SK-N-SH treated with all-trans-retinoic acid at 6 μM for 48 hours (cell line): ENCODE data around the gene COL9A3.

Experiments
- ATAC-seq: fragments of 200-7000 bp; cut with Tn5 transposase; 3 replicates; pipeline ENCODE4 v1.9.1; 2020; ENCODE audit warnings: mild to moderate bottlenecking, moderate library complexity
- BACH2 ChIP-seq: fragments of 250-450 bp; sonication (Bioruptor Pico); IDR thresholded peaks from 2 replicates; pipeline ENCODE4 v1.9.0; 2021; ENCODE audit warnings: mild to moderate bottlenecking, borderline replicate concordance
- CSDC2 ChIP-seq: fragments of 250-450 bp; sonication (Bioruptor Pico); IDR thresholded peaks from 2 replicates; pipeline ENCODE4 v1.5.0; 2020; ENCODE audit warnings: mild to moderate bottlenecking, moderate library complexity
- ESRRG ChIP-seq: fragments of 250-450 bp; sonication (Bioruptor Pico); IDR thresholded peaks from 2 replicates; pipeline ENCODE4 v1.6.1; 2021; ENCODE audit warnings: mild to moderate bottlenecking
- GLIS3 ChIP-seq: fragments of 250-450 bp; sonication (Bioruptor Pico); IDR thresholded peaks from 2 replicates; pipeline ENCODE4 v1.5.0; 2020; ENCODE audit warnings: mild to moderate bottlenecking, moderate library complexity
- ISL1 ChIP-seq: fragments of 250-450 bp; sonication (Bioruptor Pico); IDR thresholded peaks from 2 replicates; pipeline ENCODE4 v2.1.2; 2022; ENCODE audit warnings: mild to moderate bottlenecking, moderate library complexity
- OSR1 ChIP-seq: fragments of 250-450 bp; sonication (Bioruptor Pico); IDR thresholded peaks from 2 replicates; pipeline ENCODE4 v1.8.0; 2022; ENCODE audit warnings: moderate library complexity, mild to moderate bottlenecking, inconsistent platforms
- PPARA ChIP-seq: fragments of 250-450 bp; sonication (Bioruptor Pico); IDR thresholded peaks from 2 replicates; pipeline ENCODE4 v1.5.0; 2020; ENCODE audit warnings: mild to moderate bottlenecking, borderline replicate concordance
- ZC3H10 ChIP-seq: fragments of 250-450 bp; sonication (Bioruptor Pico); IDR thresholded peaks from 2 replicates; pipeline ENCODE4 v1.5.1; 2021; ENCODE audit warnings: mild to moderate bottlenecking, moderate library complexity
- ZFP3 ChIP-seq: fragments of 250-450 bp; sonication (Bioruptor Pico); IDR thresholded peaks from 2 replicates; pipeline ENCODE4 v1.5.0; 2020; ENCODE audit warnings: mild to moderate bottlenecking, moderate library complexity
- ZFP30 ChIP-seq: fragments of 450-650 bp; formaldehyde crosslinking; IDR thresholded peaks from 2 replicates; pipeline ENCODE4 v1.5.0; 2022; ENCODE audit warnings: mild to moderate bottlenecking, moderate library complexity
- ZNF70 ChIP-seq: fragments of 450-650 bp; formaldehyde crosslinking; IDR thresholded peaks from 2 replicates; pipeline ENCODE4 v1.5.0; 2020; ENCODE audit warnings: mild to moderate bottlenecking, moderate library complexity
- ZNF8 ChIP-seq: fragments of 450-650 bp; formaldehyde crosslinking; IDR thresholded peaks from 2 replicates; pipeline ENCODE4 v1.5.0; 2020; ENCODE audit warnings: mild to moderate bottlenecking, moderate library complexity
- TF ChIP-seq, protein P1 (sequence below): fragments of 250-450 bp; sonication (Bioruptor Pico); IDR thresholded peaks from 2 replicates; pipeline ENCODE4 v1.8.0; 2021; ENCODE audit warnings: low read depth, mild to moderate bottlenecking, moderate library complexity, borderline replicate concordance
- TF ChIP-seq, protein P2 (sequence below): fragments of 250-450 bp; sonication (Bioruptor Pico); IDR thresholded peaks from 2 replicates; pipeline ENCODE4 v1.5.0; 2020; ENCODE audit warnings: mild to moderate bottlenecking, moderate library complexity
- TF ChIP-seq, protein P3 (sequence below): fragments of 250-450 bp; sonication (Bioruptor Pico); IDR thresholded peaks from 2 replicates; pipeline ENCODE4 v1.8.0; 2020; ENCODE audit warnings: mild to moderate bottlenecking, moderate library complexity, borderline replicate concordance
- TF ChIP-seq, protein P4 (sequence below): fragments of 250-450 bp; sonication (Bioruptor Pico); IDR thresholded peaks from 2 replicates; pipeline ENCODE4 v1.5.1; 2021; ENCODE audit warnings: mild to moderate bottlenecking, moderate library complexity
- TF ChIP-seq, protein P5 (sequence below): fragments of 250-450 bp; sonication (Bioruptor Pico); IDR thresholded peaks from 2 replicates; pipeline ENCODE4 v1.5.1; 2020; ENCODE audit warnings: low read depth, mild to moderate bottlenecking, moderate library complexity

COL9A3 gene

DNA sequence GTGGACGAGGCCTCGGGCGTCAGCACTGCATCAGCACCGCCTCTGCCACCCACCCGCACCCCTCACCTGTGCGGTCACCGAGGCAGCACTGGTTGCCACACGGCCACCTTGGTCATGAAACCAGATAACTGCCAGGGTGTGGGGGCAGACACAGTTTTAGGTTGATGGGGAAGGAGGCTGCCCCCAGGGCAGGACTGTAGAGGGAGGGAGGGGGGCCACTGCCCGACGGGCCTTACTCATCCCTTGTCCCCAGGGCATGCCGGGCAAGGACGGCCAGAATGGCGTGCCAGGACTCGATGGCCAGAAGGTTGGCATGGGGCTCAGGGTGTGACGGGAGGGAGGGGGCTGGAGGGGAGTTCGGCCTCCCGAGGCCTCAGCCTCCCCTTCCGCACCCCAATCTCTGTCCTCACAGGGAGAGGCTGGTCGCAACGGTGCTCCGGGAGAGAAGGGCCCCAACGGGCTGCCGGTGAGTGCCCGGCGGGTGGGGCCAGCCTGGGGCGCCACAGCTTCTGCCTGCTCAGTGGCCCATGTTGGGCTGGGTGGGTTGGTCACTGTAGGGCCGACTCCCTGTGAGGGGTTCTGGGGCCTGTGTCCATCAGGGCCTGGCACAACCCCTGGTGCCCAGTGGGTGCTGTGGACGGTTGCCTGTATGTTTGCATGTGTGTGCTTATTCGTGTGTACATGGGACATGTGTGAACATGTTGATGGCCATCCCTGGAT lies 11.8 kb downstream of the COL9A3 start (continued):
- TF ChIP-seq, protein P1, sequence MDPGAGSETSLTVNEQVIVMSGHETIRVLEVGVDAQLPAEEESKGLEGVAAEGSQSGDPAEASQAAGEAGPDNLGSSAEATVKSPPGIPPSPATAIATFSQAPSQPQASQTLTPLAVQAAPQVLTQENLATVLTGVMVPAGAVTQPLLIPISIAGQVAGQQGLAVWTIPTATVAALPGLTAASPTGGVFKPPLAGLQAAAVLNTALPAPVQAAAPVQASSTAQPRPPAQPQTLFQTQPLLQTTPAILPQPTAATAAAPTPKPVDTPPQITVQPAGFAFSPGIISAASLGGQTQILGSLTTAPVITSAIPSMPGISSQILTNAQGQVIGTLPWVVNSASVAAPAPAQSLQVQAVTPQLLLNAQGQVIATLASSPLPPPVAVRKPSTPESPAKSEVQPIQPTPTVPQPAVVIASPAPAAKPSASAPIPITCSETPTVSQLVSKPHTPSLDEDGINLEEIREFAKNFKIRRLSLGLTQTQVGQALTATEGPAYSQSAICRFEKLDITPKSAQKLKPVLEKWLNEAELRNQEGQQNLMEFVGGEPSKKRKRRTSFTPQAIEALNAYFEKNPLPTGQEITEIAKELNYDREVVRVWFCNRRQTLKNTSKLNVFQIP (CRISPR knock-in tag), result no peak
- no peak for TF ChIP-seq CSDC2 (CRISPR knock-in tag)
- TF ChIP-seq ZFP3 (CRISPR knock-in tag), result no peak
- TF ChIP-seq ZFP30 (CRISPR knock-in tag), result no peak

DNA sequence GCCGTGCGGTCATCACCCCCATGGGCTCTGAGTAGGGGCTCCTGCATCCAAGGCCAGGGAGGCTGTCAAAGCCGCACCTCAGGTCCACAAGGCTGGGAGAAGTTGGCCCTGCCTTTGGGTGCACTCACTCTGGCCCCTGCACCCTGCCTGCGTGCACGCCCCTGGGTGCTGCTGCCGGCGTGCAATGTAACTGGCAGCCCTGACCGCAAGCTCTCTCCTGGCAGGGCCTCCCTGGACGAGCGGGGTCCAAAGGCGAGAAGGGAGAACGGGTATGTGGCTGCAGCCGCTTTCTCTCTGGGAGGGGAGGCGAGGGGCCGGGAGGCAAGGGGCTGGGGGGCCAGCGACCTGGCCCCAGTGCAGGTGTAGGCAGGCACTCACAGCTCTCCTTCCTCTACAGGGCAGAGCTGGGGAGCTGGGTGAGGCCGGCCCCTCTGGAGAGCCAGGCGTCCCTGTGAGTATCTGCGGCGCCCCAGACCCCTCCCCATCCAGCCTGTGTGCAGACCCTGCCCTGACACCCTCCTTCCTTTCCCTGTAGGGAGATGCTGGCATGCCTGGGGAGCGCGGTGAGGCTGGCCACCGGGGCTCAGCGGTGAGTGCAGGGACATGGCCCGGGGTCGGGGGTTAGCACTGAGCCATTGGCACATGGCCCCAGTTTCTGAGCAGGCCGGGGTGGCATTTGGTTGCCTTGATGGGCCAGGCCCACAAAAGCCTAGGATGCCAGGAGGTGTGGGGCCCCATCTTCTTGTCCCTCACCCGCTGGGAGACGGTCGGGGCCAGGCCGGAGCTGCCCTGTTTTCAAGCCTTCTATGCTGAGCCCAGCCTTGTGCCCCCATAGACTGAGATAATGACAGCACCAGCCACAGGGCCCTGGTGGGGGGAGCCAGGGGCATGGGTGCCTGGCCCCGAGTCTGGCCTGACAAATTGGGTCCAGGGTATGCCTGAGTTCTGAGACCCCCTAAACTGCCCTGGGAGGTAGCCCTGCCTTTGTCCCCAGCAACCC lies 12.7 kb downstream of the COL9A3 start:
- ATAC-seq, result no peak
- TF ChIP-seq, protein P1 (CRISPR knock-in tag), result no peak
- no peak for TF ChIP-seq ZFP30 (CRISPR knock-in tag)
- no peak for TF ChIP-seq ZFP3 (CRISPR knock-in tag)
- TF ChIP-seq, protein P2, sequence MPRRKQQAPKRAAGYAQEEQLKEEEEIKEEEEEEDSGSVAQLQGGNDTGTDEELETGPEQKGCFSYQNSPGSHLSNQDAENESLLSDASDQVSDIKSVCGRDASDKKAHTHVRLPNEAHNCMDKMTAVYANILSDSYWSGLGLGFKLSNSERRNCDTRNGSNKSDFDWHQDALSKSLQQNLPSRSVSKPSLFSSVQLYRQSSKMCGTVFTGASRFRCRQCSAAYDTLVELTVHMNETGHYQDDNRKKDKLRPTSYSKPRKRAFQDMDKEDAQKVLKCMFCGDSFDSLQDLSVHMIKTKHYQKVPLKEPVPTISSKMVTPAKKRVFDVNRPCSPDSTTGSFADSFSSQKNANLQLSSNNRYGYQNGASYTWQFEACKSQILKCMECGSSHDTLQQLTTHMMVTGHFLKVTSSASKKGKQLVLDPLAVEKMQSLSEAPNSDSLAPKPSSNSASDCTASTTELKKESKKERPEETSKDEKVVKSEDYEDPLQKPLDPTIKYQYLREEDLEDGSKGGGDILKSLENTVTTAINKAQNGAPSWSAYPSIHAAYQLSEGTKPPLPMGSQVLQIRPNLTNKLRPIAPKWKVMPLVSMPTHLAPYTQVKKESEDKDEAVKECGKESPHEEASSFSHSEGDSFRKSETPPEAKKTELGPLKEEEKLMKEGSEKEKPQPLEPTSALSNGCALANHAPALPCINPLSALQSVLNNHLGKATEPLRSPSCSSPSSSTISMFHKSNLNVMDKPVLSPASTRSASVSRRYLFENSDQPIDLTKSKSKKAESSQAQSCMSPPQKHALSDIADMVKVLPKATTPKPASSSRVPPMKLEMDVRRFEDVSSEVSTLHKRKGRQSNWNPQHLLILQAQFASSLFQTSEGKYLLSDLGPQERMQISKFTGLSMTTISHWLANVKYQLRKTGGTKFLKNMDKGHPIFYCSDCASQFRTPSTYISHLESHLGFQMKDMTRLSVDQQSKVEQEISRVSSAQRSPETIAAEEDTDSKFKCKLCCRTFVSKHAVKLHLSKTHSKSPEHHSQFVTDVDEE, result no peak
- no peak for TF ChIP-seq CSDC2 (CRISPR knock-in tag)
- no peak for TF ChIP-seq GLIS3
- TF ChIP-seq BACH2, result no peak
- TF ChIP-seq ZNF70 (CRISPR knock-in tag), result no peak
- TF ChIP-seq ZC3H10, result no peak
- TF ChIP-seq OSR1 (CRISPR knock-in tag), result no peak
- TF ChIP-seq, protein P3, sequence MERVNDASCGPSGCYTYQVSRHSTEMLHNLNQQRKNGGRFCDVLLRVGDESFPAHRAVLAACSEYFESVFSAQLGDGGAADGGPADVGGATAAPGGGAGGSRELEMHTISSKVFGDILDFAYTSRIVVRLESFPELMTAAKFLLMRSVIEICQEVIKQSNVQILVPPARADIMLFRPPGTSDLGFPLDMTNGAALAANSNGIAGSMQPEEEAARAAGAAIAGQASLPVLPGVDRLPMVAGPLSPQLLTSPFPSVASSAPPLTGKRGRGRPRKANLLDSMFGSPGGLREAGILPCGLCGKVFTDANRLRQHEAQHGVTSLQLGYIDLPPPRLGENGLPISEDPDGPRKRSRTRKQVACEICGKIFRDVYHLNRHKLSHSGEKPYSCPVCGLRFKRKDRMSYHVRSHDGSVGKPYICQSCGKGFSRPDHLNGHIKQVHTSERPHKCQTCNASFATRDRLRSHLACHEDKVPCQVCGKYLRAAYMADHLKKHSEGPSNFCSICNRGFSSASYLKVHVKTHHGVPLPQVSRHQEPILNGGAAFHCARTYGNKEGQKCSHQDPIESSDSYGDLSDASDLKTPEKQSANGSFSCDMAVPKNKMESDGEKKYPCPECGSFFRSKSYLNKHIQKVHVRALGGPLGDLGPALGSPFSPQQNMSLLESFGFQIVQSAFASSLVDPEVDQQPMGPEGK (CRISPR knock-in tag), result no peak
- TF ChIP-seq ESRRG, result no peak
- no peak for TF ChIP-seq ISL1
- TF ChIP-seq, protein P4, sequence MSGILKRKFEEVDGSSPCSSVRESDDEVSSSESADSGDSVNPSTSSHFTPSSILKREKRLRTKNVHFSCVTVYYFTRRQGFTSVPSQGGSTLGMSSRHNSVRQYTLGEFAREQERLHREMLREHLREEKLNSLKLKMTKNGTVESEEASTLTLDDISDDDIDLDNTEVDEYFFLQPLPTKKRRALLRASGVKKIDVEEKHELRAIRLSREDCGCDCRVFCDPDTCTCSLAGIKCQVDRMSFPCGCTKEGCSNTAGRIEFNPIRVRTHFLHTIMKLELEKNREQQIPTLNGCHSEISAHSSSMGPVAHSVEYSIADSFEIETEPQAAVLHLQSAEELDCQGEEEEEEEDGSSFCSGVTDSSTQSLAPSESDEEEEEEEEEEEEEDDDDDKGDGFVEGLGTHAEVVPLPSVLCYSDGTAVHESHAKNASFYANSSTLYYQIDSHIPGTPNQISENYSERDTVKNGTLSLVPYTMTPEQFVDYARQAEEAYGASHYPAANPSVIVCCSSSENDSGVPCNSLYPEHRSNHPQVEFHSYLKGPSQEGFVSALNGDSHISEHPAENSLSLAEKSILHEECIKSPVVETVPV (CRISPR knock-in tag), result no peak
- TF ChIP-seq ZNF8 (CRISPR knock-in tag), result no peak
- TF ChIP-seq, protein P5, sequence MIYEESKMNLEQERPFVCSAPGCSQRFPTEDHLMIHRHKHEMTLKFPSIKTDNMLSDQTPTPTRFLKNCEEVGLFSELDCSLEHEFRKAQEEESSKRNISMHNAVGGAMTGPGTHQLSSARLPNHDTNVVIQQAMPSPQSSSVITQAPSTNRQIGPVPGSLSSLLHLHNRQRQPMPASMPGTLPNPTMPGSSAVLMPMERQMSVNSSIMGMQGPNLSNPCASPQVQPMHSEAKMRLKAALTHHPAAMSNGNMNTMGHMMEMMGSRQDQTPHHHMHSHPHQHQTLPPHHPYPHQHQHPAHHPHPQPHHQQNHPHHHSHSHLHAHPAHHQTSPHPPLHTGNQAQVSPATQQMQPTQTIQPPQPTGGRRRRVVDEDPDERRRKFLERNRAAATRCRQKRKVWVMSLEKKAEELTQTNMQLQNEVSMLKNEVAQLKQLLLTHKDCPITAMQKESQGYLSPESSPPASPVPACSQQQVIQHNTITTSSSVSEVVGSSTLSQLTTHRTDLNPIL (CRISPR knock-in tag), result no peak
- TF ChIP-seq PPARA, result no peak
